Spleen (tissue), 7 donors: ENCODE data around the gene AMPH.

ENCODE experiments used
- CTCF ChIP-seq, 11 experiments: fragments of 200-600 bp in 7 of 11; fragments of 450-650 bp in 4 of 11; sonication (generic) in 4 of 11; IDR thresholded peaks in 8 of 11; conservative IDR thresholded peaks in 3 of 11; 1 replicate in 7 of 11; 2 replicates in 4 of 11; pipeline versions ENCODE4 v1.4.0 to v1.8.0; 2016 to 2021; ENCODE audit warnings: antibody characterized with exemption in 11 of 11, inconsistent platforms in 4 of 11, mild to moderate bottlenecking in 1 of 11
- POLR2A ChIP-seq, 3 donors: fragments of 450-650 bp; IDR thresholded peaks; one replicate each; pipeline ENCODE4 v1.5.1; 2017; ENCODE audit warnings: antibody characterized with exemption in 3 of 3, mild to moderate bottlenecking in 1 of 3
- POLR2AphosphoS5 ChIP-seq, 3 donors: sonication (generic); formaldehyde crosslinking; IDR thresholded peaks; one replicate each; pipeline ENCODE4 v1.5.1; 2017; ENCODE audit warnings: antibody characterized with exemption in 3 of 3
- donor health status: DM: no; HTN: no; CAD: no; lungs with moderate emphysema.
- donor health status: DM: no; HTN: no; CAD: no.
- donor health status: DM: no; HTN: no; CAD: no.

- TF ChIP-seq POLR2A (IDR thresholded peaks at IDR 0.05) = no peak
- no peak for TF ChIP-seq CTCF (IDR thresholded peaks at IDR 0.05 in 8 of 11, conservative IDR thresholded peaks at IDR 0.05 in 3 of 11)
- TF ChIP-seq POLR2AphosphoS5 (IDR thresholded peaks at IDR 0.05) = no peak
Measured at GRCh38 chr7:38438970-38439369, 192.2 kb downstream of the AMPH start.
